IMR-90 (cell line): ENCODE results near the gene AKIRIN1.

Source experiments
- CEBPB ChIP-seq: IDR thresholded peaks from 2 replicates; pipeline ENCODE4 v1.6.1; 2012; ENCODE audit warnings: low read depth, low read length, improper control_type of control experiment
- MAFK ChIP-seq: IDR thresholded peaks from 2 replicates; pipeline ENCODE4 v1.6.1; 2012; ENCODE audit warnings: low read depth, low read length, improper control_type of control experiment
- MAZ ChIP-seq: IDR thresholded peaks from 2 replicates; pipeline ENCODE4 v1.6.1; 2012; ENCODE audit warnings: low read depth, mild to moderate bottlenecking, low read length, improper control_type of control experiment, moderate library complexity, borderline replicate concordance
- NFE2L2 ChIP-seq: fragments of 150-350 bp; IDR thresholded peaks from 2 replicates; pipeline ENCODE4 v1.6.1; 2016; ENCODE audit warnings: low read depth, mild to moderate bottlenecking, low read length
- POLR2A ChIP-seq: IDR thresholded peaks from 2 replicates; pipeline ENCODE4 v1.6.1; 2012; ENCODE audit warnings: mild to moderate bottlenecking, low read depth, low read length
- RAD21 ChIP-seq: IDR thresholded peaks from 2 replicates; pipeline ENCODE4 v1.6.1; 2012; ENCODE audit warnings: low read length, improper control_type of control experiment
- RCOR1 ChIP-seq: IDR thresholded peaks from 2 replicates; pipeline ENCODE4 v1.6.1; 2012; ENCODE audit warnings: mild to moderate bottlenecking, low read length, improper control_type of control experiment; ENCODE audit not compliant: insufficient replicate concordance
- RFX5 ChIP-seq: IDR thresholded peaks from 2 replicates; pipeline ENCODE4 v1.8.0; 2012; ENCODE audit warnings: low read depth, mild to moderate bottlenecking, low read length, moderate library complexity
- SMC3 ChIP-seq: fragments of 150-350 bp; IDR thresholded peaks from 2 replicates; pipeline ENCODE4 v1.6.1; 2016; ENCODE audit warnings: low read depth, mild to moderate bottlenecking, antibody characterized with exemption, low read length, moderate library complexity
- TF ChIP-seq, protein P1 (sequence below): conservative IDR thresholded peaks from 2 replicates; pipeline ENCODE4 v1.5.1; 2012; ENCODE audit warnings: mild to moderate bottlenecking, low read depth, low read length, improper control_type of control experiment
- TF ChIP-seq, protein P2 (sequence below): fragments of 150-350 bp; IDR thresholded peaks from 2 replicates; pipeline ENCODE4 v1.6.1; 2016; ENCODE audit warnings: low read depth, mild to moderate bottlenecking, low read length, moderate library complexity, borderline replicate concordance
- TF ChIP-seq, protein P3 (sequence below): fragments of 150-350 bp; IDR thresholded peaks from 2 replicates; pipeline ENCODE4 v1.6.1; 2017; ENCODE audit warnings: mild to moderate bottlenecking, antibody characterized with exemption, low read length, low read depth

DNA sequence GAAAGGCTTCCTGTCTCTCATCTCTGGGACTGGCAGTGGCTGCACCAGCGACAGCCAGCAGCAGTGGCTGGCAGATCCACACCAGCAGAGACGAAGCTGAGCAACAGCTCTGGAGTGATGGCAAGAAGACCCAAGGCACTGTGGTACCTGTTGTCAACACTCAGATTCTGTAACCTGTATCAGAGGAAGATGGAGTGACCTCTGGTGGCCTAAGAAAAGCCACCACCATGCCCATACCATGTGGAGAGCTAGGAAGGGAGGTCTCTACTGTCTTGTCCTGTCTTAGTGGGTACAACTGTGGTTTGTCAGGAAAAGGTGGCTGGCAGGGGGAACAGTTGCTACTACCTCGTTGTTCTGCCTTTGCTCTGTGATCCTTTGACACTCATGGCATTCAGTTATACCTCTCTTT is 26.9 kb upstream of the AKIRIN1 start:
- no peak for TF ChIP-seq RAD21
- TF ChIP-seq, protein P1, sequence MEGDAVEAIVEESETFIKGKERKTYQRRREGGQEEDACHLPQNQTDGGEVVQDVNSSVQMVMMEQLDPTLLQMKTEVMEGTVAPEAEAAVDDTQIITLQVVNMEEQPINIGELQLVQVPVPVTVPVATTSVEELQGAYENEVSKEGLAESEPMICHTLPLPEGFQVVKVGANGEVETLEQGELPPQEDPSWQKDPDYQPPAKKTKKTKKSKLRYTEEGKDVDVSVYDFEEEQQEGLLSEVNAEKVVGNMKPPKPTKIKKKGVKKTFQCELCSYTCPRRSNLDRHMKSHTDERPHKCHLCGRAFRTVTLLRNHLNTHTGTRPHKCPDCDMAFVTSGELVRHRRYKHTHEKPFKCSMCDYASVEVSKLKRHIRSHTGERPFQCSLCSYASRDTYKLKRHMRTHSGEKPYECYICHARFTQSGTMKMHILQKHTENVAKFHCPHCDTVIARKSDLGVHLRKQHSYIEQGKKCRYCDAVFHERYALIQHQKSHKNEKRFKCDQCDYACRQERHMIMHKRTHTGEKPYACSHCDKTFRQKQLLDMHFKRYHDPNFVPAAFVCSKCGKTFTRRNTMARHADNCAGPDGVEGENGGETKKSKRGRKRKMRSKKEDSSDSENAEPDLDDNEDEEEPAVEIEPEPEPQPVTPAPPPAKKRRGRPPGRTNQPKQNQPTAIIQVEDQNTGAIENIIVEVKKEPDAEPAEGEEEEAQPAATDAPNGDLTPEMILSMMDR: no peak
- TF ChIP-seq POLR2A: no peak
- TF ChIP-seq, protein P2, sequence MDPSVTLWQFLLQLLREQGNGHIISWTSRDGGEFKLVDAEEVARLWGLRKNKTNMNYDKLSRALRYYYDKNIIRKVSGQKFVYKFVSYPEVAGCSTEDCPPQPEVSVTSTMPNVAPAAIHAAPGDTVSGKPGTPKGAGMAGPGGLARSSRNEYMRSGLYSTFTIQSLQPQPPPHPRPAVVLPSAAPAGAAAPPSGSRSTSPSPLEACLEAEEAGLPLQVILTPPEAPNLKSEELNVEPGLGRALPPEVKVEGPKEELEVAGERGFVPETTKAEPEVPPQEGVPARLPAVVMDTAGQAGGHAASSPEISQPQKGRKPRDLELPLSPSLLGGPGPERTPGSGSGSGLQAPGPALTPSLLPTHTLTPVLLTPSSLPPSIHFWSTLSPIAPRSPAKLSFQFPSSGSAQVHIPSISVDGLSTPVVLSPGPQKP: no peak
- TF ChIP-seq MAZ: no peak
- TF ChIP-seq RFX5: no peak
- no peak for TF ChIP-seq MAFK
- TF ChIP-seq SMC3: no peak
- no peak for TF ChIP-seq NFE2L2
- TF ChIP-seq CEBPB: no peak
- TF ChIP-seq RCOR1: no peak
- TF ChIP-seq, protein P3, sequence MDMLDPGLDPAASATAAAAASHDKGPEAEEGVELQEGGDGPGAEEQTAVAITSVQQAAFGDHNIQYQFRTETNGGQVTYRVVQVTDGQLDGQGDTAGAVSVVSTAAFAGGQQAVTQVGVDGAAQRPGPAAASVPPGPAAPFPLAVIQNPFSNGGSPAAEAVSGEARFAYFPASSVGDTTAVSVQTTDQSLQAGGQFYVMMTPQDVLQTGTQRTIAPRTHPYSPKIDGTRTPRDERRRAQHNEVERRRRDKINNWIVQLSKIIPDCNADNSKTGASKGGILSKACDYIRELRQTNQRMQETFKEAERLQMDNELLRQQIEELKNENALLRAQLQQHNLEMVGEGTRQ: no peak
